GM08714 (cell line): ENCODE measurements around the gene SLC39A12.

Experiments
- H3K4me3 ChIP-seq: fragments of 200-500 bp; sonication (Bioruptor generic); 2 replicates; pipeline ENCODE4 v1.5.1; 2014; ENCODE audit warnings: mild to moderate bottlenecking, low read length, inconsistent platforms
- ZNF274 ChIP-seq: IDR thresholded peaks from 2 replicates; pipeline ENCODE4 v1.6.1; 2012; ENCODE audit warnings: mild to moderate bottlenecking, low read depth, low read length

SLC39A12 gene

DNA sequence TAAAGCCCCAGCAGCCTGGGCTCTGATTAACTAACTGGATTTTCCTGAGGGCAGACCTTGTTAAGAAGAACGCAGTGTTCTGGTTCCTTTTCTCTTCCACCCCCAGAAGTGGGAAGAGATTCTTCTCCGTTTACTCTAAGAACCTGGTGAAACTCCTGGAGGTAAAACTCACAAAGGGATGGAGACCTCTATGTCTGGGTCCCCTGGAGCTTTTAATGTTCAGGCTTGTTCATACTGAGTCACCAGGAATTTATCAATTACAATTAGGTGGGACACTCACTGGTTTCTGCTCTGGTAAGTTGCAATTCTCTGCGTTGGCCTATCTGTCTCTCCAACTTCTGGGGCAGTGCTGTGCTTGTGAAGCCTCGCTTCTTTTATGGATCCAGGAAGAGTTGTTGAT lies 115.2 kb downstream of the SLC39A12 start:
- no peak for TF ChIP-seq ZNF274
- no peak overlapping the region for H3K4me3 ChIP-seq

DNA sequence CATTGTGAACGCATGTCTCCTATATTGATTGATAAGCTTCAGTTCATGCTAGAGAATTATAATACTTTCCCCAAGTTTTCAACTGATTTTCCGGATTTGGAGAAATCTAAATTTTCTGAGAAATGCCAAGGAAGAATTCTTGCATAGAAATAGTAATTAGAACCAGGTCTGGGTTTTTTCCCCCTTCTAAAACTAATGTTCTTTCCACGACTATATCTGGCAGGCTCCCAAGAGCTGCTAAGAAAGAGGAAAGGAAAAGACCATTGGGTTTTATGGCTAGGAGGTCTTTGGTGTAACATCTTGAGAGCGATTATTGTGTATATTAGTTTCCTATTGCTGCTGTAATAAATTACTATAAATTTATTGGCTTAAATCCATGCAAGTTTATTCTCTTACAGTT lies 116.7 kb downstream of the SLC39A12 start:
- TF ChIP-seq ZNF274: no peak
- H3K4me3 ChIP-seq: no peak overlapping the region

DNA sequence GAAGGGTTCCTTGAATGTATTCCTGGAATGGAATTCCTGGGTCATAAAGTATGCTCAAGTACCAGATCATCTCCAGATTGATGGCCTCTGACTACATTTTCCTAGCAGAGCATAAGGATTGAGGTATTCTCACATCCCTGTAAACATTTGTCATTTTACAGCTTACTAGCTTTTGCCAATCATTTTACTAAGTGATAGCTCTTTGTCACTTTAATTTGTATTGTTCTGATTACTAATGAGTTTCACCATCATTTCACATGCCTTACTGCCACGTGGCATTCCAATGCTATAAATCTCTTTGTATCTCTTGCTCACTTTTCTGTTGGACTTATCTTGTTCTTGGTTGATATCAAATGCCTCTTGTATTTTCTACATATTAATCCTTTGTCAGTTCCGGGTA lies 119.9 kb downstream of the SLC39A12 start:
- no peak overlapping the region for H3K4me3 ChIP-seq
- TF ChIP-seq ZNF274: no peak

DNA sequence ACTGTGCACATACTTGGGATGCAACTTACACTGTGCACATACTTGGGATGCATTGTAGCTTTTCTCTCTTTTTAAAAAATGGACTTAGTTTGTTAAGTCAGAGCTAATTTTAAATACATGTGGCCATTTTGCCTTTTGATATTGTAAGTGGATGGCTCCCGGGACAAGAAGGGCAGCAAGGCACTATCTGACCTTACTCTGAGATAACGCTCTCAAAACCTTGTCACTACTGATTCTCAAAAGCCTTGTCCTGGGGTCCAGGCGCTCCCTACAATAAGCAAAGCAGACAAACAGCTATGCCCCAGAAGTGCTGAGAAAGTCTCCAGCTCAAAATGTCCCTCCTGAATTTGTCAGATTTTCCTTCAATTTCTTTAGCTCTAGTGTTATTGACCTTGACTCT lies 121.6 kb downstream of the SLC39A12 start:
- no peak overlapping the region for H3K4me3 ChIP-seq
- no peak for TF ChIP-seq ZNF274

DNA sequence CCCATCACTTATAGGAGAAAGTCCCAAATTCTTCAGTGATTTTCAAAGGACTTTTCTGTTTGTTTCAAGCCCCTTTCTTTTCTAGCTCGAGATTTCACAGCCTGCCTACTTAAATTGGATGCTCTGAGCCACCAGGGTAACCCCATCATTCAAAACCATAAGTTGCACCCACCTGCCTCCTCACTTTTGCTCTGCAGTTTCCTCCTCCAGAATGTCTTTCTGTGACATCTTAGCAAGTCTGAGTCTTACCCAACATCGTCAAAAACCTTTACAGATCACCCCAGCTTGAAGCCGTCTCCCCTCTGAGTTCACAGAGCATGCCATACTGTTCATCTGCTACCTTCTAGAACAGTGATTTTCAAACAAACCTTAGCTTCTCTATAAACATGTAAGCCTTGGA lies 124.2 kb downstream of the SLC39A12 start:
- H3K4me3 ChIP-seq: no peak overlapping the region
- TF ChIP-seq ZNF274: no peak

DNA sequence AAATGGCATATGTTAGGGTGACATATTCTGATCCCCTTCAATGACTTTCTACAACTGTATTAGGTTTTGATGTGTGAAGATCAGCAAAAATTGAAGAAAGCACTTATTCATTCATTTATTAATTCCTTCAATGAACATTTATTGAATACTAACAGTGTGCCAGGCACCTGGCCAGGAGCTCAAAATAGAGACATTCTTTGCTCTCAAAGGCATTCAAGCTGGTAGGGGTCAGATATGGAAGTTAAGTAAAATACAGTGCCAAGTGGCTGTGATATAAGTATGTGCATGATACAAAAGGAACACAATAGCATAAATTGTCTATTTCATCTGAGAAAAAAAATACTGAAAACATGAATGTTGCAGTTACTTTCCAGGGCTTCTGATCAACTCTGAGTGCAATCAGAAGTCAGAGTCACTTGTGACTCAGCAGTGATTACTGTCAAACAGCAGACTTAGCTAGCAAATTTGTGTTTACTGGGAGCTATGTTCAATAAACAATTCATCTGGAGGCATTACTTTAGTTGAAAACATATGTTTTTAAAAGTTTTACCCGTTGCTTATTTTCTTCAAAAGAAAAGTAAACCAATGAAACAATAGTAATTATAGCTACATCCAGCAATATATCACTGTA lies 128.1 kb downstream of the SLC39A12 start:
- no peak overlapping the region for H3K4me3 ChIP-seq
- no peak for TF ChIP-seq ZNF274

DNA sequence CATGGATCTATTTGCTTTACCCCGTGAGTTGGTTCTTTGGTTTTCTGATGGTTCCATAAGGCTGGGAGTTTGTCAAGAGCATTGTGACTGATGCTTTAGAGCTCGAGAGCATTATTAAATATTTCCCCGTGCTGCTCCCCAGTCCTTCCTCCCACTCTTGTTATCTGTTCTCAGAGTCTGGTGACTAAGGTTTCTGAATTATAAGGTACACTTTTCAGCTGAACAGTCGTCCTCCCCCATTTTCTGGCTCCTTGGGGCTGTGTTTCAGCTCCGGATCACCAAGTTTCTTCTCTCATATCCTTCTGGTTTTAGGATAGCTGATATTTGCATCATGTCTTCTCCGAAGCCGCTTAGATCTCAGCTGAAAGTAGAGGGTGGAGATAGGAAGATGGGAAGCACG lies 130.7 kb downstream of the SLC39A12 start:
- TF ChIP-seq ZNF274: no peak

DNA sequence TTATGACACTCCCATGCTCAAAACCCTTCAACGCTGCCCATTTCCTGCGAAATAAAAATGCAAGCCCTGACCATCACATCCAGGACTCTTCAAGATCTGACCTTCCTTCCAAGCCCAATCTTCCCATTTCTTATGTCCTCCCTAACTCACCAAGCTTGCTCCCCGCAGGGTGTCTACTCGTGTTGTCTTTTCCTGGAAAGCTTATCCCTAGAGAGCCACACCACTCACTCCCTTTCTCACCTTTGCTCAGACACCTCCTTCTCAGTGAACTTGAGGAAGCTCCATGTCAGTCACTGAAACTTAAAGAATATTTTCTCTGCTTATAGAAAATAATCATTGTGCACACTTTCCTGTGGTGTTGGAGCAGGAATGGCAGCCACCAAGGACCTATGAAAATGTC lies 134.1 kb downstream of the SLC39A12 start:
- TF ChIP-seq ZNF274: no peak
- no peak overlapping the region for H3K4me3 ChIP-seq

More for the DNA sequence above, 130.7 kb downstream of the SLC39A12 start:
- no peak overlapping the region for H3K4me3 ChIP-seq

DNA sequence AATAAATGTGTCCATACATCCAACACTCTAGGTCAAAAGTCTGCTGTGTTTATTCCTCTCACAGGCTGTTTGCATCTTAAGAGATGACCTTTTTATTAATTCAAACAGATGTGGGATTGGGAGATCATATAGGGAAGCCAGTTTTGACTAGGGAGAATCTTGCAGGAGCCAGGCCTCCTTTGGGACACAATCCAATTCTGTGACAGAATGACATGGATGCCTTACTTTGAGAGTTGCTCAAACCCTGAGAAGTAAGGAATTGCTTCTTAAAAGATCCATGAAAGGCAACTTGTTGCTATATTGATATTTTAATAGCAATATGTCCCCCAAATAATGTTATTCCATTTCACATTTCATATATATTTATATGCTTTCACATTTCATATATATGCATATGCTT lies 135.0 kb downstream of the SLC39A12 start:
- no peak for TF ChIP-seq ZNF274

DNA sequence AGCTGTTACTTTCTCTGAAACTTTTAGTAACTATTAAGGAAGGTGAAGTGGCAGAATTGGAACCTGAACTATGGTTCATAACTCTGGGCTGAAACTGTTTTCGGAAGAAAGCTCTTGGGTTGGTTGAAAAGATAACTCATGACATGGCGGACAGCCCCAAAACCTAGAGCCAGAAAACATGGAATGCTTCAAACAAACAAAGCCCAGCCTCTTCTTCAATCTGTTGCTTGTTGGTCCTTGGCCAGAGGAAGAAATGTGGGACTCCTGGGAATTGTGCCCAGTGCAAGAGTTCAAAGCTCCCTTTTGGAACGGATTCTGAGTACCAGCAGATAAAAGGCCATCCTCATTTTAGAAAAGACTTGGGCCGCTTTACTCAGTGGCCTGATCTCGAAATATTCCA lies 135.6 kb downstream of the SLC39A12 start:
- no peak overlapping the region for H3K4me3 ChIP-seq
- no peak for TF ChIP-seq ZNF274

More for the DNA sequence above, 135.0 kb downstream of the SLC39A12 start:
- H3K4me3 ChIP-seq: no peak overlapping the region
